Retinal pigment epithelial cell (primary cell): ENCODE data around the gene TNFSF9.

ENCODE experiments used
- DNase-seq: peaks from one replicate; pipeline ENCODE4 v3.0.0-alpha.2; 2010; ENCODE audit warnings: low read depth
- H3K4me3 ChIP-seq: 2 replicates; pipeline ENCODE4 v1.5.1; 2011; ENCODE audit warnings: mild to moderate bottlenecking, low read length, control low read depth, moderate library complexity
- TF ChIP-seq, protein P1 (sequence below): conservative IDR thresholded peaks from 2 replicates; pipeline ENCODE4 v1.5.1; 2011; ENCODE audit warnings: low read depth, low read length, control low read depth, inconsistent platforms

Gene TNFSF9

DNA sequence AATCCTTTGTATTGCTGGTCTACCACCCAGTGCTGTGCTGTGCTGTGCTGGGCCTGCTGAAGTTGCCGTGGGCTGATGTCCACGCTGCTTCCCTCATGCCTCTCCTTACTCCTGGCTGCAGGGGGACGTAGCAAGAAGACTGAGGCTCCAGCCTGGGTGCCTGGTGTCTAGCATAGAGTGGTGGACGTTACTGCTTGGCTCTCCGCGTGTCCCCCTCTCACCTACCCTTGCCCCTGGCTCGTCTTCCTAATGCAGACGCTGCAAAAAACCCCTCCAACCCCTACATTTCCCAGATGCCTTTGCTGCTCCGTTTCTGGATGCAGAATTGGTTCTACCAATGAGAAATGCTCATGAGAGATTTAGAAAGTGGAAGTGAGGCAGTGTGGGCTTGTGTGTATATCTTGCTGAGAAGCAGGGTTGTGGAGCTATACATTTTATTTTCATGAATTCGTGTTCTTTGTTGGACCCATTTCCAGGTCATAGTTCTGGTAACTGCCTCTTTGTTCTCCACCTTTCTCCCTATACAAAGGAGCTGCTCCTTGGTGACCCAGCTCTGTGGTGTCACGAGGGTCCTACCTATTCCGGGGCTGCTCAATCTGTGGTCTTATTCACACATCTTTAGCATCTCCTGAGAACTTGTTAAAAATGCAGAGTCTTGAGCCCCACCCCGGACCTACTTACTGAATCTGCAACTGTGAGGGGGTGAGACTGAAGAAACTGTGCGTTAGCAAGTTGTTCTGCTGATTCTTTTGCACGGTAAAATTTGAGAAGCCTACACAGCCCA, 41.4 kb upstream of the TNFSF9 start:
- H3K4me3 ChIP-seq, result no peak overlapping the region
- TF ChIP-seq, protein P1, sequence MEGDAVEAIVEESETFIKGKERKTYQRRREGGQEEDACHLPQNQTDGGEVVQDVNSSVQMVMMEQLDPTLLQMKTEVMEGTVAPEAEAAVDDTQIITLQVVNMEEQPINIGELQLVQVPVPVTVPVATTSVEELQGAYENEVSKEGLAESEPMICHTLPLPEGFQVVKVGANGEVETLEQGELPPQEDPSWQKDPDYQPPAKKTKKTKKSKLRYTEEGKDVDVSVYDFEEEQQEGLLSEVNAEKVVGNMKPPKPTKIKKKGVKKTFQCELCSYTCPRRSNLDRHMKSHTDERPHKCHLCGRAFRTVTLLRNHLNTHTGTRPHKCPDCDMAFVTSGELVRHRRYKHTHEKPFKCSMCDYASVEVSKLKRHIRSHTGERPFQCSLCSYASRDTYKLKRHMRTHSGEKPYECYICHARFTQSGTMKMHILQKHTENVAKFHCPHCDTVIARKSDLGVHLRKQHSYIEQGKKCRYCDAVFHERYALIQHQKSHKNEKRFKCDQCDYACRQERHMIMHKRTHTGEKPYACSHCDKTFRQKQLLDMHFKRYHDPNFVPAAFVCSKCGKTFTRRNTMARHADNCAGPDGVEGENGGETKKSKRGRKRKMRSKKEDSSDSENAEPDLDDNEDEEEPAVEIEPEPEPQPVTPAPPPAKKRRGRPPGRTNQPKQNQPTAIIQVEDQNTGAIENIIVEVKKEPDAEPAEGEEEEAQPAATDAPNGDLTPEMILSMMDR, result no peak
- no peak for DNase-seq

DNA sequence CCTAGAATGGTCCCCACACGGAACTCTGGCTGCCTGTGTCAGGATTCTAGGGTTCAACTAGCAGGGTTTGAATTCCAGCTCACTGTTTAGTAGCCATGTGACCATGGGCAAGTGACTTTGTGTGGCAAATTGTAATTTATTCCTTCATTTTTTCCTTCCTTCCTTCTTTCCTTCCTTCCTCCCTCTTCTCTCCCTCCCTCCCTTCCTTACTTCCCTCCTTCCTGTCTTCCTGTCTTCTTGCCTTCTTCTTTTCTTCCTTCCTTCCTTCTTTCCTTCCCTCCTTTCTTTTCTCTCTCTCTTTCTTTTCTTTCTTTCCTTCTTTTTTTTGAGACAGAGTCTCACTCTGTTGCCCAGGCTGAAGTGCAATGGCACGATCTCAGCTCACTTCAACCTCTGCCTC, 40.7 kb upstream of the TNFSF9 start:
- no peak for DNase-seq
- no peak overlapping the region for H3K4me3 ChIP-seq
- TF ChIP-seq, protein P1, result no peak

DNA sequence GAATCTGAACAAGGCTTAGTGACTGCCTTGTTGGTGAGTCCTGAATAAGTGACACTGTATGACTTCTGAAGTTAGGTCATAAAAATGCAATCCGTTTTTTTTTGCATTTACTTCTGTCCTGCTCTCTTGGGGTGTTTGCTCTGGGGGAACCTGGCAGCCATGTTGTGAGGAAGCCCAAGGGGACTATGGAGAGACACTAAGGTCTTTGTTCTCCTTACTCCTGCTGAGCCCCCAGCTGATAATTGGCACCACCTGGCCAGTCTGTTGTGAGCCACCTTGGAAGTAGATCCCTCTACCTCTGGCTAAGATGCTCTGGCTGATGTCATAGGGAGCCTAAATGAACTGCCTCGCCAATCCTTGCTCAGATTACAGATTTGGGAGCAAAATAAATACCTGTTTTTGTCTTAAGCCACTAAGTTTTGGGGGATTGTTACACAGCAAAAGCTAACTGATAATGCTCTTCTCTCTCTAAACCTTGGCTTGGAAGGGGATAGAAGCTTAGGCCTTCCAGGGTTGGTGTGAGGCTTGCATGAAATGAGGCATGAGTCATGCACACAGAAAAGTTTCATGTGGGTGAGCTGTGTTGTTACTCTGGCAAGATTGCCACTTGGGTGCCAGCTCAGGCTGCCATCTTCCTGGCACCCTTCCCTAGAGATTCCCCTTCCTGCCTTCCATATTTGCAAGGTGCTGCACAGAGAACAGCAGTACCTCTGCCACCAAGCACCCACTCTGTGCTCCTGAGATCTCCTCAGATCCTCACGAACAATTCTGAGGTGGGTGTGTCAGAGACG, 38.8 kb upstream of the TNFSF9 start:
- no peak for DNase-seq
- TF ChIP-seq, protein P1, result no peak
- H3K4me3 ChIP-seq, result no peak overlapping the region

DNA sequence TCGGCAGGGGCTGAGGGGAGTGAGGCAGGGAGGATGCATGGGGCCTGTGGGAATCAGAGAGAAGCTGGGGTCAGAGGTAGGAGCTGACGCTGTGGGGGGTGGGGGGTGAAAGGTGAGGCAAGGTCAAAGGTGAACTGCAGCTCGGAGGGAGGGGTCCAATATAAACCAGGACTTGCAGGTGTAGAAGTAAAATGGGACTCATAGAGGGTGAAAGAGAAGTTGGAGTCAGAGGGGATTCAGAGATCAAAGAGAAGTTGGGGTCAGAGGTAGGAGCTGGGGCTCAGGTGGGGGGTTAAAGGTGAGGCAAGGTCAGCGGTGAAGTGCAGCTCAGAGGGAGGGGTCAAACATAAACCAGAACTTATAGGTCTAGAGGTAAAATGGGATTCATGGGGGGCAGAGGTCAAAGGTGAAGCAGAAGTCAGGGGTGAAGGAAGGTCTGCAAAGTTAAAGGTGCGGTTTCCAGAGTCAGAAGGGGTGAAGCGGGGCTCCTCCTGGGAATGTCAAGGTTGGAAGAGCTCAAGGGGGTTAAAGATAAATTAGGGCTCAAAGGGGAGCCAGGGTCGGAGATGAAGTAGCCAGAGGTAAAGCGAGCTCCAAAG, 36.3 kb upstream of the TNFSF9 start:
- DNase-seq, result no peak
- H3K4me3 ChIP-seq, result no peak overlapping the region
- TF ChIP-seq, protein P1, result no peak

DNA sequence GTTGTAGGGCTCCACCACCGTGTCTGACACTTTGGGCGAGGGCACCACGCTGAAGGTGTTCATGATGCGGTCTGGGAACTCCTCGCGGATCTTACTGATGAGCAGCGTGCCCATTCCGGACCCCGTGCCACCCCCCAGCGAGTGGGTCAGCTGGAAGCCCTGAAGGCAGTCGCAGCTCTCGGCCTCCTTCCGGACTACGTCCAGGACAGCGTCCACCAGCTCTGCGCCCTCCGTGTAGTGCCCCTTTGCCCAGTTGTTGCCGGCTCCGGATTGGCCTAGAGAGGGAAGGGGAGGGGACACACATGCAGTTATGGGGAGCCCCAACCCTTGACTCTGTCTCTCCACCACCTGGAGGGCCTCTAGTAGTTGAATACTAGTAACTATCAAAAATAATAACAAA, 34.9 kb upstream of the TNFSF9 start:
- no peak for DNase-seq
- no peak overlapping the region for H3K4me3 ChIP-seq
- TF ChIP-seq, protein P1, result no peak

DNA sequence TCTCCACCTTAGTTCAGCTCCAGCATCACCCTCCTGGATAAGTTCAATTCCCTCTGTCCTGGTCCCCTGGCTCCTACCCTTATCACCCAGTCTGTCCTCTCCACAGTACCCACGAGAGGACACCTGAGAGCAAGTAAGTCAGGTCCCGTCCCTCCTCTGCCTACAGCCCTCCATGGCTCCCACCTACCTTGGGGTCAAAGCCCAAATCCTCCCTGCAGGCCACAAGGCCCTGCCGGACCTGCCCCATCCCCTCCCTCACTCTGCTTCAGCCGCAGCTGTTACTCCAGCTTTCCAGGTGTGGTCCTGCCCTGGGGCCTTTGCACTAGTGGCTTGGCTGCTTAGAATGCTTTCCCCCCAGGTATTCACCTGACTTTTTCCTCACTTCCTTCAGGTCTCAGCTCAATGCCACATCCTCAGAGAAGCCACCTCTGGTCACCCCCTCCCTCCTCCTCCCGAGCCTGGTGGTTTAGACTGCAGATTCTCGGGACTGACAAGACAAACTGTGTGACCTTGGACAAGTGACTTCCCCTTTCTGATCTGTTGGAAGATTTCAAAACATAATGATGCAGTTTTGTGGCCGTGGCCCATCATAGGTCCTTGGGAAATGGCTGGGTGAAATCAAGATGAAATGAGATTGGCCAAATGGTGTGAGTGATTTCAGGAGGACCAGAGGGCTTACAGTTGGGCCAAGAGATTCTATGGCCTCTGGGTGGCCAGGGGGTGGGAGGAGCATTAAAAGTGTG, 32.4 kb upstream of the TNFSF9 start:
- H3K4me3 ChIP-seq, result no peak overlapping the region
- no peak for DNase-seq
- TF ChIP-seq, protein P1, result no peak
